ENCODE results near the gene TTLL11.
"Not testable (repeated sequence)": the region's sequence is repeated elsewhere in the genome, so short reads cannot be mapped to it uniquely, and the experiment has no call there.

TTLL11 gene

GRCh38 chr9:122125509-122126330 lies 32.6 kb upstream of the TTLL11 start:
- no peak for ATAC-seq

- peak; percentile 75 to 87 for ATAC-seq
These were observed 32.0 kb upstream of the TTLL11 start for GRCh38 chr9:122125158-122125508.

- no peak for ATAC-seq
These were observed 31.4 kb upstream of the TTLL11 start for GRCh38 chr9:122124528-122124927.

GRCh38 chr9:122124048-122124447 lies 30.9 kb upstream of the TTLL11 start:
- no peak for ATAC-seq

- ATAC-seq: peak in 1 of 2 donors; percentile 45
These were observed 30.0 kb upstream of the TTLL11 start for GRCh38 chr9:122122903-122123632.

GRCh38 chr9:122122468-122122867 lies 29.4 kb upstream of the TTLL11 start:
- ATAC-seq: no peak

GRCh38 chr9:122121931-122122330 lies 28.8 kb upstream of the TTLL11 start:
- no peak for ATAC-seq

- ATAC-seq: no peak
These were observed 28.3 kb upstream of the TTLL11 start for GRCh38 chr9:122121391-122121790.

GRCh38 chr9:122120316-122121071 lies 27.4 kb upstream of the TTLL11 start:
- ATAC-seq: no peak

GRCh38 chr9:122119721-122120120 lies 26.6 kb upstream of the TTLL11 start:
- ATAC-seq: no peak

- no peak for ATAC-seq
These were observed 26.0 kb upstream of the TTLL11 start for GRCh38 chr9:122119166-122119521.

GRCh38 chr9:122118343-122119165 lies 25.4 kb upstream of the TTLL11 start:
- ATAC-seq: no peak

GRCh38 chr9:122117241-122117640 lies 24.1 kb upstream of the TTLL11 start:
- not testable (repeated sequence) for ATAC-seq

- ATAC-seq: no peak
These were observed 23.5 kb upstream of the TTLL11 start for GRCh38 chr9:122116448-122117173.

- no peak for ATAC-seq
These were observed 22.9 kb upstream of the TTLL11 start for GRCh38 chr9:122116040-122116439.

- no peak for ATAC-seq
These were observed 22.3 kb upstream of the TTLL11 start for GRCh38 chr9:122115176-122116035.

- no peak for ATAC-seq
These were observed 20.5 kb upstream of the TTLL11 start for GRCh38 chr9:122113574-122113973.

GRCh38 chr9:122112238-122112637 lies 19.1 kb upstream of the TTLL11 start:
- no peak for ATAC-seq

- ATAC-seq: no peak
These were observed 18.4 kb upstream of the TTLL11 start for GRCh38 chr9:122111413-122112085.

GRCh38 chr9:122110100-122110833 lies 17.2 kb upstream of the TTLL11 start:
- no peak for ATAC-seq

Data from activated CD4-positive, CD25-positive, alpha-beta regulatory T cell treated with anti-CD3 and anti-CD28 coated beads, Interleukin-2, amount 50 U/mL, for 24 hours (primary cell).